ENCODE results near the gene SLC27A2. TPM values are rescaled to one million over a fixed set of nuclear protein-coding genes. Genes with fewer than 3 reads are reported as not detected.

SLC27A2 gene
- total RNA-seq, 1 experiment from 2014 or later = 7.0 TPM

- Histone ChIP-seq H3K4me2 (ENCODE audit: insufficient read depth, insufficient read length, low read length) (no peak overlapping the region), H3K14ac (ENCODE audit: insufficient read depth, low read length) (no peak overlapping the region), H3K79me1 (ENCODE audit: insufficient read depth, low read depth, low read length, poor library complexity, severe bottlenecking) (no peaks in the 10 kb centered on the region), H3K27me3 (ENCODE audit: insufficient read depth, low read length) (no peaks in the 10 kb centered on the region), H3K9ac (ENCODE audit: extremely low read depth, insufficient read length, low read length) (no peak overlapping the region), H2BK5ac (ENCODE audit: insufficient read length, low read length) (no peak overlapping the region), H3K27ac (ENCODE audit: insufficient read length, low read depth, low read length) (no peak overlapping the region), H2BK20ac (ENCODE audit: low read depth, low read length, poor library complexity, severe bottlenecking) (no peak overlapping the region), H3T11ph (ENCODE audit: low read length) (no peak overlapping the region), H3K79me2 (ENCODE audit: insufficient read depth, low read length) (no peaks in the 10 kb centered on the region), H3K56ac (ENCODE audit: insufficient read length, low read depth, low read length) (no peak overlapping the region), H3K9me3 (ENCODE audit: control insufficient read depth, low read depth, low read length) (no peaks in the 10 kb centered on the region), H3K4me1 (ENCODE audit: insufficient read depth, low read length) (no peaks in the 10 kb centered on the region; the same call in 1 of the 2 replicates), H2AFZ (ENCODE audit: low read length) (no peak overlapping the region), H4K91ac (ENCODE audit: insufficient read length, low read depth, low read length) (no peak overlapping the region), H4K20me1 (ENCODE audit: control insufficient read depth, insufficient read depth, insufficient read length) (no peaks in the 10 kb centered on the region), H3K23me2 (ENCODE audit: insufficient read length, low read depth, low read length, poor library complexity, severe bottlenecking) (no peaks in the 10 kb centered on the region), H4K8ac (replicated peaks; ENCODE audit: insufficient read length, low read depth, low read length) (no peak overlapping the region), H3K18ac (ENCODE audit: insufficient read length, low read depth, low read length) (no peak overlapping the region), H4K5ac (ENCODE audit: insufficient read length, low read depth, low read length) (no peak overlapping the region), H3K4ac (ENCODE audit: low read depth, low read length) (no peak overlapping the region), H2BK120ac (ENCODE audit: low read depth, low read length, poor library complexity, severe bottlenecking) (no peak overlapping the region), H3K23ac (ENCODE audit: insufficient read length, low read depth, low read length) (no peak overlapping the region), H2BK15ac (ENCODE audit: low read depth, low read length) (no peak overlapping the region), H2AK5ac (ENCODE audit: insufficient read length, low read length) (no peak overlapping the region), H2BK12ac (ENCODE audit: insufficient read length, low read depth, low read length) (no peak overlapping the region)
- no peak for TF ChIP-seq CTCF (conservative IDR thresholded peaks at IDR 0.05)
- no peak overlapping the region for H3K4me3 Mint-ChIP-seq
- no CpG with 5 or more reads among the region's 2 CpGs for WGBS (ENCODE audit: extremely low coverage, insufficient read length, low lambda C conversion rate)
- peaks cover 7 to 10% of the 10 kb centered on the region in 2 experiments; a peak in 3 of 4 replicates for H3K4me1 Mint-ChIP-seq
- H3K27me3 Mint-ChIP-seq (ENCODE audit: low read depth) = no peaks in the 10 kb centered on the region; the same call in 1 of the 2 replicates
- H3K36me3 Mint-ChIP-seq (ENCODE audit: insufficient read depth in 1 of 3, low read depth in 3 of 3) = peaks cover 0 to 8% (median 2%) of the 10 kb centered on the region in 3 experiments; a peak in 6 of 7 replicates
- DNase-seq = no peak
- peaks cover 6 to 14% of the 10 kb centered on the region in 2 experiments for H3K9me3 Mint-ChIP-seq
- no peak overlapping the region for H3K27ac Mint-ChIP-seq
These were observed 18.1 kb upstream of the SLC27A2 start for GRCh38 chr15:50163719-50164410.

Measured in H9 (cell line).